GM04504 (cell line): ENCODE measurements around the gene HS3ST4.
"Not testable (repeated sequence)": the region's sequence is repeated elsewhere in the genome, so short reads cannot be mapped to it uniquely, and the experiment has no call there.

Source experiments
- DNase-seq: peaks from one replicate; pipeline ENCODE4 v3.0.0-alpha.2; 2012; ENCODE audit warnings: low read depth

HS3ST4 gene

DNA sequence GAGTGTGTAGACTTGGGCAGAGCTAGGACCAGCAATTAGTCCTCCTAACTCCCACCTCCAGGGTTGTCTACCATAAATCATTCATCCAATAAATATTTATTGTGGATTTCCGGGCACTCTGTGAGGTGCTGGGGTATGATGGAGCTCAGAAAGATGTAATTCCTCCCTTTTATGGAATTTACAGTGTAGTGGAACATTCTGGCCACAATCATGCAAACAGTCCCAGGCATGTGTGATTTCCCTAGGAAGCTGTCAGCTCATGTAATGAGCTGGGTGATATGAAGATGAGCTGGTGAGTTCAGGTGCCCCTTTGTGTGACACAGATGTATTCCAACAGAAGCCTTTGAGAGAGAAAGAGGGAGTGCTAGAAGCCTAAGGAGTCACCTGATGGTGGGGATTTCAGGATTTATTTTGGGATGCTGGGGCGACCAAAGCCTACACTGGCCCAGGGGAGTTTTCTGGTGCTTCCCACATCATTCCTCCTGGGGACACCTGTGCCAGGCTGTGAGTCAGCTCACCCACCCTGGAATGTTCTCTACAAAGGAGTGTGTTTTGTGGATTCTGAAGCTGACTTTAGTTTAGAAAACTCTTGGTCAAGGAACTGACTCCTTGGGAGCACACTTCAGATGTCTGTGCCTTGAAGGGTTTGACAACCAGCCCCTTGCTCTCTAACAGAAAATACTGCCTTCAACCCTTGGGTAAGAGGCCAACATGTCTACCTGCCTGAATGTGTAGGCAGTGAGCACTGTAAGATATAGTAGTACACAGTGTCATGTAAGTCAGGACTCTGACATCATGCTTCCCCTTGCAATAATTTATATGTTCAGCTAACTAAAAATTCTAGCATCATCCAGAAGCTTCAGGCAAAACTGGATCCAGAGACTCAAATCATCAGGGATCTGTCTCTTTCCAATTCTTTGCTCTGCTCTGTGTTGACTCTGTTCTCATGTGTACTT, 42.9 kb downstream of the HS3ST4 start:
- DNase-seq, result no peak

DNA sequence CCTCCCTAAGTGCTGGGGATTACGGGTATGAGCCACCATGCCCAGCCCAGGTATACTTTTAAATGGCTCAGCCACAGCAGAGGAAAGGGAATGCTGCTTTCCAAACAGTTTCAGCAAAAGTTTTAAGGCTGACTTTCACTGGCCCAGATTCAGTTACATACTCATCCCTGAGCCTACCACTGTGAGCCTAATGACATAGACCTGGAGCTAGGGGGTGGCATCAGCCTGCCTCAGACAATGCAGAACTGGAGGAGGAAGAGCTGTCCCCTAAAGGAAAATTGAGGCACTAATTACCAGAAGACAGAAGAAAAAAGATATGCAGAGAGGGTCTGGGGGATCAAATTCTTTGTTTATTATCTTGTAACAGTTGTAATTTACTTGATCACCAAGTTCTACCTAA, 43.9 kb downstream of the HS3ST4 start:
- DNase-seq, result no peak

DNA sequence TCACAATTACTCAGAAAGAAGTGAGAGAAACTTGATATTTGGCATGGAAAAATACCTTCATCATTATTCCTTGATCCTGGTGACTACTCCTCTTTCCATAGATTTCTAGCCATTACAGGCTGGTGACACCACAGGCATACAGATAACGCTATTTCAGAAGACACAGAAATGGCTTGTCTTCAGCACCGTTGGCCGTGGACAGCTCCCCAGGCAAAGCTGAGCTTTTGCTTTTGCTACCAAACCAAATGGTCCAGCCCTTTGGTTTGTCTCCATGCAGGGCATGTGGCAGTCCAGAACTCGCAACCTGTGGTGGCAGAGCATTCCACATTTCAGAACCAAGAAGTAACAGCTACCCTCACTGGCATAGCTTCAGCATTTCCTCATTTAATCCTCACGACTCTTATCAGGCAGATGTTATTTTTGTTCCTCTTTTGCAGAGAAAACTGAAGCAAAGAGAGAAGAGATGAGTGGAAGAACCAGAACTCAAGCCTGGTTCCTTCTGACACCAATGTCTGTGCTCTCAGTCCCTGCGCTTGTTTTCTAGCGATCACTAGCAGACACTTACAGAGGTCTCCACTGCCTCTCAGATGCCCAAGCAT, 55.5 kb downstream of the HS3ST4 start:
- no peak for DNase-seq

- no peak for DNase-seq
These were observed 56.4 kb downstream of the HS3ST4 start for GRCh38 chr16:25748092-25748654.

DNA sequence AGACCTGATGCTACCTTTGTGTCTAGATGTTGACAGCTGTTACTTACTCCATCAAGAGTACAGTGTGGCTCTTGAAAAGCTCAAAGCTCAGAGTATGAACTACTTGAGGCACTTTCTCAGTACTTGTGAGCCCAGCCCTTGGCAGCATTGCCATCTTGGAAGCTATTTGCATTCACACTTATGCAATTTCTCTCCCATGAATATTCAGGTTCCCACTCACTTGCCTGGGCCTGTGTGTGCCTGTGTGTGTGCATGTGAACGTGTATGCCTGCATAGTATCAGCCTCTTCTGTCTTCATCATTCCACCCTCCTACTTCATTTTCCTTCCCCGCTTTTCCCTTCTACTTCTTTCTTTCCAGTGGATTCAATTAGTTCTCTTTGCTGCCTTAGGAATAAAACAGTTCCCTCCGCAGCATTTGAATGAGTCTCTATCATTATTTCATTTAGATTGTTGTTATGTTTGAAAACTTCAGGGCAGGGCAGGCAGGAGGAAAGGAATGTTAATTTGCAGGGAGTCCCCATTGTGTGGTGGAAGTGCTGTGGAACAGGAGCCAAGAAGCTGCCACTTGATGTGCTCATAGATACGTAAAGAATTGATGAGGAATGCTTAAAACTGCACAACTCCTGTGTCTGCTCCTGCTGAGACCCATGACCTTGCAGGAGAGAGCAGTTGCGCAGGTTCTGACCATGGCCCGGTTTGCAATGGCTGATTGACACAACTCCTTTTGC, 58.9 kb downstream of the HS3ST4 start:
- DNase-seq, result no peak

GRCh38 chr16:25751230-25751835, 59.6 kb downstream of the HS3ST4 start:
- DNase-seq, result no peak

GRCh38 chr16:25764466-25764865, 72.7 kb downstream of the HS3ST4 start:
- no peak for DNase-seq

DNA sequence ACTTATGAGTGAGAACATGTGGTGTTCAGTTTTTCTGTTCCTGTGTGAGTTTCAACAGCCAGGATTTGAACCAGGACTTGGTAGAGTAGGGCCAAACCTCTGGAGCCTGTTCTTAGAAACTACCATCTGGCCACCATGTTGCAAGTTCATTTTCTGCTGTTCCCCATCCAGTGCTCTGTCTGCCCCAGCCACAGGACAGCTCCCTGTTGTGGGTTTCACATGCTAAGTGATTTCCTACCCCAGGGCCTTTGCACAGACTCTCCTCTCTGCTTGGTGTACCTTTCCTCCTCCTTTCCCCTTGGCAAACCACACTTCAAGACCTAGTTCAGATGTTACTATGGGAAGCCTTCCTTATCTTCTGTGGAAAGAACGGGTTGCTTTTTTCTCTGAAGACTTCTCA, 79.5 kb downstream of the HS3ST4 start:
- DNase-seq, result no peak

GRCh38 chr16:25771812-25772568, 80.2 kb downstream of the HS3ST4 start:
- DNase-seq, result no peak

- not testable (repeated sequence) for DNase-seq
These were observed 84.5 kb downstream of the HS3ST4 start for GRCh38 chr16:25776214-25776613.

DNA sequence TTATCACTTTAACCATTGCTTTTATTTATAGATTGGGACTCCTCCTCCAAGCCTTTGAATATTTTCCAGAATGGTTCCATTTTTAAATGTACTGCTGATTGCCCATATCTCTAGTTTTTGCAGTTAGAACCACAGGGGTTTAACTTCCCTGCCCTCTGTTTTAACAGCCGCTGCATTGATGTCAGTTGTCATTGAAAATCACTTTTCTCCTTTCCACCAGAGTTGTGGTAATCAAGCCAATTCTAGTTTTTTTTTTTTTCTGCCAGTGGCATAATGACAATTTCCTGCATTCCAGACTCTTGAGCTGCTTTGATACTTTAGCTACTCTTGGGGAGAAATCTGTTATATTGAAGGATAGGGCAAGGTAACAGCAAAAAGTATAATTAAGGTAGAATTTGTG, 91.5 kb downstream of the HS3ST4 start:
- no peak for DNase-seq

DNA sequence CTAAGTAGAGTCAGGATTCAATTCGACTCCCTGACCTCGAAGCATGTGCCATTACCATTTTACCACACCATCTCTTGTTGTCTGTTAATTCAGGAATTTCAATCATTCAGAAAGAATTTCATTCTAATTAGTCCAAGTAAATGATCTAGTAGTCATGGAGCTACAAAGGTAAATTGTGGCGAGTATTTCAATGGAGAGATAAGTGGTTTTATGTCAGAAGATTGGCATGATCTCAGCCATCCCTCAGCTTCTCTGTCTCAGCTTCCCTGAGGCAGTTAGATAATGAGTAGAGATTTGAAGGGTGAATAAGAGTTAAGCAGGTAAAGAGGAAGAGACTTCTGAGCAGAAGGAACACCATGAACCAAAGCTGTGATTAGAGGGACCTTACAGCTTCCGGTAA, 93.6 kb downstream of the HS3ST4 start:
- no peak for DNase-seq

- DNase-seq, result no peak
These were observed 95.0 kb downstream of the HS3ST4 start for GRCh38 chr16:25786748-25787147.

GRCh38 chr16:25788637-25789036, 96.9 kb downstream of the HS3ST4 start:
- no peak for DNase-seq

DNA sequence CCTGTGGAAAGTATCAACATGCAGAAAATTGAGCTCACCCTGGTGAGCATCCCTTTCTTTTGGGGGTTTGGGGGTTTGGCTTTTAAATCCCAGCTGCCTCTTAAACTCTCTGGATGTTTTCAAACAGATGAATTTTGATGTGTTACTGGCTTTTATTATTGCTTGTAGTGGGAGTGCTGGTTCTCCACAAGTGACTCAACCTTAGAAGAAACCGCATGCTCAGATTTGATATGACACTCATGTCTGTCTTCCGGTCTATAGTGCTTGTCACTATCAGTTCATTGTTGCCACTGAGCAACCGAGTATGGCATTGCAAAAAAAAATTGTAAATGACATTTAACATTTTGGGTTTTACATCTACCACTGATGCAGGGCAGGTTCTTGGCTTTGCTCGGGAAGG, 104.5 kb downstream of the HS3ST4 start:
- no peak for DNase-seq

DNA sequence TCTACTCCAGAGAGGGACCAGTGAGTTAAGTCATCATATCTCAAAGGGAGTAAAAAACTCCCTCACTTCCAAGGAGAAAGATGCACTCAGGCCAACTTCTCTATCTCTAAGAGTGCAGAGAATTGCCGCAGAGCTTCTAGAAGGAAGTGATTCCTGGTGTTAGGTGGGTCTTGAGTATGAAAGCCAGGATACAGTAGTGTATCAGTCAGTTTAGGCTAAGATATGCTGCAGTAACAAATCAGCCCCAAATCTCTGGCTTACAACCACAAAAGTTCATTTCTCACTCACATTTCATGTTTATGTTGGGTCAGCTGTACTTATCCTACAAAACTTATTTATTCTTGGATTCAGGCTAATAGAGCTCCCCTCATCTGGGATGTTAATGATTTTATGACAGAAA, 106.3 kb downstream of the HS3ST4 start:
- DNase-seq, result no peak

DNA sequence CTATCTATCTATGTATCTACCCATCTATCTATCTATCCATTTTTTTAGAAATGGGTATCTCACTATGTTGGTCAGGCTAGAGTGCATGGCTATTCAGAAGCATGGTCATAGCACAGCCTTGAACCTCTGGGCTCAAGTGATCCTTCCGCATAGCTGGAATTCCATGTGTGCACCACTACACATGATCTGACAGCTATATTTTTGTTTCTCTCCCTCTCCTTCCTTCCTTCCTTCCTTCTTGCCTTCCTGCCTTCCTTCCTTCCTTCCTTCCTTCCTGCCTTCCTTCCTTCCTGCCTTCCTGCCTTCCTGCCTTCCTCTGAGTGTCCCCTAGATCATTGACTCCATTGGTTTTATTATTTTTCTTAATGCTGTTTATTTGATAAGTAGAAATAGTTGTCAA, 108.1 kb downstream of the HS3ST4 start:
- no peak for DNase-seq

- DNase-seq, result no peak
These were observed 120.5 kb downstream of the HS3ST4 start for GRCh38 chr16:25812215-25812614.

DNA sequence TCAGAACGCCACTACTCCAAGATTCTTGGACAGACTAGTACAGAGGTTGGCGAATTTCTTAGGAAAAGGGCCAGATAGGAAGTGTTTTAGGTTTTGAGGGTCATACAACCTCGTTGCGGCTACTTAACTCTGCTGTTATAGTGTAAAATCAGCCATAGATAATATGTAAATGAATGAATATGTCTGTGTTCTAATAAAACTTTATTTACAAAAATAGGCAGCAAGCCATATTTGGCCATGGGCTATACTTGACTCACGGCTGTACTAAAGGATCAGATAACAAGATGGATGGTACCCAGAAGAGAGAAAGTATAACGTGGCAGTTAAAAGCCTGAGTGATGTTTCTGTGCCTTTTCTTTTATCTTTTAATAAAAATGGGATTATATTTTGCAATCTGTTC, 125.5 kb downstream of the HS3ST4 start:
- DNase-seq, result no peak

DNA sequence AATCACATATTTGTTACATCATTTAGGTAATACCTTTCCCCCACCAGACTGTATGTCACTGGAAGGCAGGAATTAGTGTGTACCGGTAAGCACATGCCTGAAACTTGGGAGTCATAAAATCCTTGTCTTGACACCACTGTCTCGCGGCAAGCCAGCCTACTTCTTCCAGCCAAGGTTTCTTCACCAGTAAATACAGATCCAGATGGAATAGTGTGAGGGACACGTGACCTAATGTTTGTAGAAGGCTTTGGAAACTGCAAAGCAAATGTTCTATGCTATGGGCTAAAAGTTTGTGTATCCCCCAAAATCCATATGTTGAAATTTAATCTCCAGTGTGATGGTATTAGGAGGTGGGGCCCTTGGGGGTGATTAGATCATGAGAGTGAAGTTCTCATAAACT, 126.1 kb downstream of the HS3ST4 start:
- no peak for DNase-seq

- no peak for DNase-seq
These were observed 132.1 kb downstream of the HS3ST4 start for GRCh38 chr16:25823891-25824290.
